Gastrocnemius medialis (tissue), 4 donors: ENCODE results near the gene MESP2.

Experiments used
- POLR2A ChIP-seq, 2 donors: fragments of 450-650 bp; IDR thresholded peaks; one replicate each; pipeline ENCODE4 v1.6.1; 2017; ENCODE audit warnings: antibody characterized with exemption in 2 of 2, mild to moderate bottlenecking in 2 of 2, moderate library complexity in 2 of 2
- TF ChIP-seq, protein P1 (sequence below), 5 experiments: fragments of 450-650 bp in 3 of 5; fragments of 200-600 bp in 2 of 5; sonication (generic) in 2 of 5; IDR thresholded peaks in 4 of 5; conservative IDR thresholded peaks in 1 of 5; 1 replicate in 4 of 5; 2 replicates in 1 of 5; pipeline ENCODE4 v1.5.1; 2016 to 2019; ENCODE audit warnings: antibody characterized with exemption in 5 of 5, mild to moderate bottlenecking in 3 of 5, moderate library complexity in 3 of 5

DNA sequence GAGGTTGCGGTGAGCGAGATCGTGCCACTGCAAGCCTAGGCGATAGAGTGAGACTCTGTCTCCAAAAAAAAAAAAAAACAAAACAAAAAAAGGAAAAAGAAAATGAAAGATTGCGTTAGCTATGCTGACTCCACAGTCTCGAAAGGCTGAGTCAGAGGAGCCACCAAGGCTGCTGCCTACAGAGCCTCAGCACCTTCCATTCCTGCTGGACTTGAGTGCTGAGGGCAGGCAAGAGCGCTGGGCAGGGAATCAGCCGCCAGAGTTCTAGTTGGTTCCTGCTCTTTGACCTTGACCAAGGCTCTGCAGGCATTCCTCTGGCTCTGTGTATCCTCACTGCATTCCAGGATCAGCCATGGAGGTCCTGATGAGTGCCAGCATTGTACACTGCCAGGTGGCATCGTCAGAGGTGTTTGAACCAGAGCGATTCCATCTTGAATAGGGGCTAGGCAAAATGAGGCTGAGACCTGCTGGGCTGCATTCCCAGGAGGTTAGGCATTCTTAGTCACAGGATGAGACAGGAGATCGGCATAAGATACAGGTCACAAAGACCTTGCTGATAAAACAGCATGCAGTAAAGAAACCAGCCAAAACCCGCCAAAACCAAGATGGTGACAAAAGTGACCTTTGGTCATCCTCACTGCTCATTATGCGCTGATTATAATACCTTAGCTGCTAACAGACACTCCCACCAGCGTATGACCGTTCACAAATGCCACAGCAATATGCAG, 5.9 kb downstream of the MESP2 start:
- TF ChIP-seq, protein P1, sequence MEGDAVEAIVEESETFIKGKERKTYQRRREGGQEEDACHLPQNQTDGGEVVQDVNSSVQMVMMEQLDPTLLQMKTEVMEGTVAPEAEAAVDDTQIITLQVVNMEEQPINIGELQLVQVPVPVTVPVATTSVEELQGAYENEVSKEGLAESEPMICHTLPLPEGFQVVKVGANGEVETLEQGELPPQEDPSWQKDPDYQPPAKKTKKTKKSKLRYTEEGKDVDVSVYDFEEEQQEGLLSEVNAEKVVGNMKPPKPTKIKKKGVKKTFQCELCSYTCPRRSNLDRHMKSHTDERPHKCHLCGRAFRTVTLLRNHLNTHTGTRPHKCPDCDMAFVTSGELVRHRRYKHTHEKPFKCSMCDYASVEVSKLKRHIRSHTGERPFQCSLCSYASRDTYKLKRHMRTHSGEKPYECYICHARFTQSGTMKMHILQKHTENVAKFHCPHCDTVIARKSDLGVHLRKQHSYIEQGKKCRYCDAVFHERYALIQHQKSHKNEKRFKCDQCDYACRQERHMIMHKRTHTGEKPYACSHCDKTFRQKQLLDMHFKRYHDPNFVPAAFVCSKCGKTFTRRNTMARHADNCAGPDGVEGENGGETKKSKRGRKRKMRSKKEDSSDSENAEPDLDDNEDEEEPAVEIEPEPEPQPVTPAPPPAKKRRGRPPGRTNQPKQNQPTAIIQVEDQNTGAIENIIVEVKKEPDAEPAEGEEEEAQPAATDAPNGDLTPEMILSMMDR (IDR thresholded peaks at IDR 0.05 in 4 of 5, conservative IDR thresholded peaks at IDR 0.05 in 1 of 5): no peak
- no peak for TF ChIP-seq POLR2A (IDR thresholded peaks at IDR 0.05)
